PFSK-1 (cell line): ENCODE data around the gene ZEB1.

ENCODE experiments used
- FOXP2 ChIP-seq: optimal IDR thresholded peaks from 2 replicates; pipeline ENCODE3; 2011; ENCODE audit warnings: borderline replicate concordance, control low read depth, inconsistent platforms; ENCODE audit not compliant: insufficient read depth; ENCODE audit errors: extremely low read length, extremely low read depth
- POLR2AphosphoS5 ChIP-seq: IDR thresholded peaks from 2 replicates; pipeline ENCODE4 v1.6.1; 2012; ENCODE audit warnings: low read depth, mild to moderate bottlenecking, control low read depth, low read length, moderate library complexity
- REST ChIP-seq, 2 experiments: IDR thresholded peaks; 2 replicates each; pipeline versions ENCODE4 v1.6.1 to v1.8.0; 2011 to 2012; ENCODE audit warnings: low read depth in 2 of 2, low read length in 2 of 2, control low read depth in 1 of 2, inconsistent platforms in 1 of 2, mild to moderate bottlenecking in 1 of 2, moderate library complexity in 1 of 2; ENCODE audit not compliant: insufficient read depth in 1 of 2
- SIN3A ChIP-seq: IDR thresholded peaks from 2 replicates; pipeline ENCODE4 v1.6.1; 2012; ENCODE audit warnings: mild to moderate bottlenecking, low read length, moderate library complexity, borderline replicate concordance; ENCODE audit not compliant: insufficient read depth
- TAF1 ChIP-seq: IDR thresholded peaks from 2 replicates; pipeline ENCODE4 v1.6.1; 2012; ENCODE audit warnings: low read length, control low read depth, borderline replicate concordance; ENCODE audit not compliant: insufficient read depth

ZEB1 gene

DNA sequence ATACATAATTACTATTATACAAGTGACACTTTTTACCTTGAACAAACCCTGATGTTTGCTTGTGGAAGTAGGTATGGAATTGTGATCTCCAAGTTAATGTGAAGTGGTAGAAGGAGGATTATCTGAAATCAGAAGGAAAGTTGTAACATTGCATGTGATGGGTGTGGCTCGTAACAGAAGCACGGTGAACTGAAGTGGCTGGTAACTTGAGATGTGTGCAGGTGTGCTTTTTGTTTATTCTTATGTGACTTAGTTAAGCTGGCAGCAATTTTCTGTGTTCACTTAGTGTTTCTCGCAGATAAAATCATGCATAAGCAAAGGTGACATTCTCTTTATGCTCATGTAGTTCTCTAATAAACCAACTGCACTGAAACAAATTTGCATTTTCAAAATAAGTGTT, 82.3 kb downstream of the ZEB1 start:
- TF ChIP-seq TAF1 = no peak
- no peak for TF ChIP-seq SIN3A
- TF ChIP-seq POLR2AphosphoS5 = no peak
- TF ChIP-seq FOXP2 = no peak
- no peak for TF ChIP-seq REST (IDR thresholded peaks at IDR 0.05; ENCODE audit: insufficient read depth in 1 of 2, low read depth in 2 of 2, low read length in 2 of 2)

GRCh38 chr10:31404640-31405039, 85.6 kb downstream of the ZEB1 start:
- TF ChIP-seq TAF1 (no peak), POLR2AphosphoS5 (no peak), FOXP2 (no peak), REST (IDR thresholded peaks at IDR 0.05; ENCODE audit: insufficient read depth in 1 of 2, low read depth in 2 of 2, low read length in 2 of 2) (no peak), SIN3A (no peak)

GRCh38 chr10:31413325-31413724, 94.3 kb downstream of the ZEB1 start:
- TF ChIP-seq SIN3A (no peak), TAF1 (no peak), FOXP2 (no peak), REST (IDR thresholded peaks at IDR 0.05; ENCODE audit: insufficient read depth in 1 of 2, low read depth in 2 of 2, low read length in 2 of 2) (no peak), POLR2AphosphoS5 (no peak)

- TF ChIP-seq POLR2AphosphoS5 = no peak
These were observed 99.5 kb downstream of the ZEB1 start for GRCh38 chr10:31418481-31418880.

GRCh38 chr10:31419394-31420063, 100.5 kb downstream of the ZEB1 start:
- TF ChIP-seq SIN3A (no peak), TAF1 (no peak), REST (IDR thresholded peaks at IDR 0.05; ENCODE audit: insufficient read depth in 1 of 2, low read depth in 2 of 2, low read length in 2 of 2) (no peak), FOXP2 (no peak), POLR2AphosphoS5 (no peak)
